Esophagus muscularis mucosa (tissue), 4 donors: Measurements from ENCODE around the gene ADISSP. TPM values are rescaled to one million over a fixed set of nuclear protein-coding genes. Genes with fewer than 3 reads are reported as not detected.

Source experiments
- DNase-seq: peaks from one replicate; pipeline ENCODE4 v3.0.0-alpha.2; 2017; ENCODE audit errors: extremely low spot score
- H3K27ac ChIP-seq, 4 donors: fragments of 200-600 bp; sonication (generic); replicated peaks in 1 of 4; 1 replicate in 3 of 4; 2 replicates in 1 of 4; pipeline ENCODE4 v1.5.1; 2016 to 2019; ENCODE audit warnings: mild to moderate bottlenecking in 1 of 4
- H3K27me3 ChIP-seq, 4 donors: fragments of 200-600 bp; sonication (generic); one replicate each; pipeline versions ENCODE4 v1.5.1 to v1.6.0; 2016 to 2019
- H3K36me3 ChIP-seq, 4 donors: fragments of 200-600 bp; sonication (generic); one replicate each; pipeline ENCODE4 v1.5.1; 2016 to 2019
- H3K4me1 ChIP-seq, 4 donors: fragments of 200-600 bp; sonication (generic); one replicate each; pipeline ENCODE4 v1.5.1; 2016 to 2019
- H3K4me3 ChIP-seq, 4 donors: fragments of 200-600 bp; sonication (generic); 1 replicate in 2 of 4; 2 replicates in 2 of 4; pipeline ENCODE4 v1.5.1; 2016 to 2019; ENCODE audit warnings: mild to moderate bottlenecking in 4 of 4, moderate library complexity in 1 of 4
- H3K9me3 ChIP-seq, 4 donors: fragments of 200-600 bp; sonication (generic); 1 replicate in 3 of 4; 2 replicates in 1 of 4; pipeline ENCODE4 v1.5.1; 2016 to 2019
- CTCF ChIP-seq, 3 experiments: fragments of 200-600 bp in 2 of 3; fragments of 450-650 bp in 1 of 3; sonication (generic) in 2 of 3; IDR thresholded peaks; one replicate each; pipeline ENCODE4 v1.5.1; 2017 to 2019; ENCODE audit warnings: antibody characterized with exemption in 3 of 3, mild to moderate bottlenecking in 2 of 3, moderate library complexity in 1 of 3
- EP300 ChIP-seq: sonication (generic); formaldehyde crosslinking; IDR thresholded peaks from one replicate; pipeline ENCODE4 v1.6.1; 2017; ENCODE audit warnings: antibody characterized with exemption
- POLR2A ChIP-seq: fragments of 450-650 bp; IDR thresholded peaks from one replicate; pipeline ENCODE4 v1.6.1; 2017; ENCODE audit warnings: antibody characterized with exemption, moderate library complexity, mild to moderate bottlenecking, low read depth
- POLR2AphosphoS5 ChIP-seq, 2 donors: sonication (generic); formaldehyde crosslinking; IDR thresholded peaks; one replicate each; pipeline ENCODE4 v1.6.1; 2017; ENCODE audit warnings: antibody characterized with exemption in 2 of 2
- WGBS: methylation state at CpG from one replicate; pipeline ENCODE4 v1.1.5; 2018; 5-methylcytosine and 5-hydroxymethylcytosine counted together
- intact Hi-C: fragments of 100-400 bp; cut with DNase I; formaldehyde crosslinking; loops from one replicate; pipeline ENCODE4 v1.15.1; 2023
- total RNA-seq, 4 donors: library from RNA; depleted of rRNA; stranded (reverse); fragments of >200 nt; gene quantifications; one replicate each; pipeline versions ENCODE4 v1.1.0 to v1.2.1, GENCODE V29; 2016

Gene ADISSP
- total RNA-seq, 4 donors from 2014 or later: 56.5 to 96.1 (median 73.6) TPM

DNA sequence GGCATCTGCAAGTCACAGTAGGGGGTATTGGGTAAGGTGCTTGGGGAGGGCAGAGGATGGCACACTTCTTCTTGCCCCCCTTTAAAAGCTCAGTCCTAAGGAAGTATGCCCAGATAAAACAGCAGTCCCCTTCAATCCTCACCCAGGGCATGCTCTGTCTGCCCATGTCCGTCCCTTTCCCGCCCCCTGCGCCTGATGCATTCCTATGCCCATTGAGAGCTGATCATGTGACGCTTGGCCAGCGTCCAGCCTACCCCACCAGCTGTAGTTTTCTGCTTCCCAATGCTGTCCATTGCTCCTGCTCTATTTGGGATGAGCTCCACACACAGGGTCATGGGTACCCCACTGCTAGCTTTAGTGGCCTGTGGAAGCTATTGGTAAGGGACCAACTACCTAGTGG, 63.5 kb downstream of the ADISSP start:
- intact Hi-C loops: no loop called here
- Histone ChIP-seq H3K9me3 (no peaks in the 10 kb centered on the region), H3K4me3 (no peak overlapping the region), H3K27ac (no peak overlapping the region), H3K36me3 (no peaks in the 10 kb centered on the region), H3K4me1 (peaks cover 0 to 6% (median 0%) of the 10 kb centered on the region in 4 donors), H3K27me3 (no peaks in the 10 kb centered on the region)
- TF ChIP-seq EP300: no peak
- TF ChIP-seq POLR2A: no peak
- TF ChIP-seq CTCF (IDR thresholded peaks at IDR 0.05): no peak
- TF ChIP-seq POLR2AphosphoS5 (IDR thresholded peaks at IDR 0.05): no peak
- no peak for DNase-seq
- 71% methylated on average over 5 of the region's 5 CpGs for WGBS

Other genes with a start within 250 kb of the ADISSP start
- gene GFRA4, start 104.4 kb downstream of the ADISSP start, total RNA-seq: not detected
- gene ADAM33, start 85.7 kb downstream of the ADISSP start, total RNA-seq: 100 to 1,000 TPM in 1 of 4 donors, 10 to 100 TPM in 3; 45.4 to 144 (median 64.4) TPM
- 10 to 100 TPM; 13.1 to 18.7 (median 13.8) TPM for gene SIGLEC1, start 55.2 kb downstream of the ADISSP start, total RNA-seq
- 10 to 100 TPM in 3 of 4 donors, 1 to 10 TPM in 1; 8.9 to 22.2 (median 16.4) TPM for gene HSPA12B, start 35.1 kb downstream of the ADISSP start, total RNA-seq
- under 1 TPM in 1 of 4 donors, not detected in 3; 0.50 TPM for gene SPEF1, start 13.7 kb upstream of the ADISSP start, total RNA-seq
- gene CENPB, start 19.0 kb upstream of the ADISSP start, total RNA-seq: 100 to 1,000 TPM; 131 to 225 (median 199) TPM
- gene CDC25B, start 28.6 kb upstream of the ADISSP start, total RNA-seq: 10 to 100 TPM; 29.9 to 43.1 (median 35.6) TPM
- 10 to 100 TPM in 3 of 4 donors, 1 to 10 TPM in 1; 7.9 to 11.7 (median 11.2) TPM for gene AP5S1, start 52.8 kb upstream of the ADISSP start, total RNA-seq
- gene MAVS, start 79.1 kb upstream of the ADISSP start, total RNA-seq: 10 to 100 TPM; 34.6 to 56.1 (median 42.8) TPM
- gene PANK2, start 121.6 kb upstream of the ADISSP start, total RNA-seq: 10 to 100 TPM; 42.8 to 52.1 (median 46.6) TPM
- 10 to 100 TPM in 3 of 4 donors, 1 to 10 TPM in 1; 10.0 to 26.8 (median 18.0) TPM for gene RNF24, start 247.8 kb upstream of the ADISSP start, total RNA-seq